ENCODE results near the gene IL1RL2.

IL1RL2 gene

GRCh38 chr2:102285368-102285767 is 98.5 kb downstream of the IL1RL2 start:
- Histone ChIP-seq H2AFZ (ENCODE audit: low read length) (no peak overlapping the region), H3K4me2 (ENCODE audit: low read depth, low read length) (no peak overlapping the region), H3K79me2 (ENCODE audit: low read length) (no peaks in the 10 kb centered on the region), H3K9me3 (replicated peaks; ENCODE audit: insufficient read depth, low read length) (no peaks in the 10 kb centered on the region), H3F3A (ENCODE audit: insufficient read depth, low read length) (no peaks in the 10 kb centered on the region), H4K20me1 (ENCODE audit: insufficient read depth, low read length) (no peaks in the 10 kb centered on the region), H3K9ac (ENCODE audit: low read length) (no peak overlapping the region), H3K27me3 (replicated peaks; ENCODE audit: insufficient read depth, low read length) (no peaks in the 10 kb centered on the region), H3K9me2 (replicated peaks; ENCODE audit: insufficient read depth, low read length) (no peaks in the 10 kb centered on the region), H3K36me3 (replicated peaks; ENCODE audit: insufficient read depth, low read length) (no peaks in the 10 kb centered on the region), H3K4me1 (ENCODE audit: low read length) (no peaks in the 10 kb centered on the region), H3K27ac (ENCODE audit: low read length) (no peak overlapping the region), H3K4me3 (ENCODE audit: low read length) (no peak overlapping the region)
- DNase-seq: no peak
- no peak for TF ChIP-seq EZH2phosphoT487 (IDR thresholded peaks at IDR 0.05; ENCODE audit: low read length)

DNA sequence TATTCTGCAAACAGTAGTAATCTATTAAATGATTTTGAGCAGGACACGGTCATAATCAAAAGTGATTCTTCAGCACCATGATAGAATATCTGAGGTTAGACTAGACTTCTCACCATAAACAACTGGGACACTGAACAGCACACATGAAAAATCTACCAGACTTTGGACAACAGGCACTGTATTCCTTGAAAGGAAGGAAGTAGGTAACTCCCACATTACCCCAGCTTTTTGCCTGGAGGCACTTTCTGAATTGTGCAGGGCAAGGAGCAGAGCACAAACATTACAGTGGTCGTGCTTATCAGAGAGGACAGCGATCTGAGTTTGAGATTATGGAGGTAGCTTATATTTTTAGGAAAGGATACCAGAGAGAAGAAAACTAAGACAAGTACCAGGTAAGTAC is 99.2 kb downstream of the IL1RL2 start:
- Histone ChIP-seq H3K4me1 (ENCODE audit: low read length) (no peaks in the 10 kb centered on the region), H4K20me1 (ENCODE audit: insufficient read depth, low read length) (no peaks in the 10 kb centered on the region), H3K9me2 (replicated peaks; ENCODE audit: insufficient read depth, low read length) (no peaks in the 10 kb centered on the region), H3K4me2 (ENCODE audit: low read depth, low read length) (no peak overlapping the region), H3K27ac (ENCODE audit: low read length) (no peak overlapping the region), H3K9me3 (replicated peaks; ENCODE audit: insufficient read depth, low read length) (no peaks in the 10 kb centered on the region), H3F3A (ENCODE audit: insufficient read depth, low read length) (no peaks in the 10 kb centered on the region), H2AFZ (ENCODE audit: low read length) (no peak overlapping the region), H3K9ac (ENCODE audit: low read length) (no peak overlapping the region), H3K4me3 (ENCODE audit: low read length) (no peak overlapping the region), H3K36me3 (replicated peaks; ENCODE audit: insufficient read depth, low read length) (no peaks in the 10 kb centered on the region), H3K79me2 (ENCODE audit: low read length) (no peaks in the 10 kb centered on the region), H3K27me3 (replicated peaks; ENCODE audit: insufficient read depth, low read length) (no peaks in the 10 kb centered on the region)
- no peak for TF ChIP-seq CTCF (IDR thresholded peaks at IDR 0.05; ENCODE audit: low read length)
- DNase-seq: no peak

DNA sequence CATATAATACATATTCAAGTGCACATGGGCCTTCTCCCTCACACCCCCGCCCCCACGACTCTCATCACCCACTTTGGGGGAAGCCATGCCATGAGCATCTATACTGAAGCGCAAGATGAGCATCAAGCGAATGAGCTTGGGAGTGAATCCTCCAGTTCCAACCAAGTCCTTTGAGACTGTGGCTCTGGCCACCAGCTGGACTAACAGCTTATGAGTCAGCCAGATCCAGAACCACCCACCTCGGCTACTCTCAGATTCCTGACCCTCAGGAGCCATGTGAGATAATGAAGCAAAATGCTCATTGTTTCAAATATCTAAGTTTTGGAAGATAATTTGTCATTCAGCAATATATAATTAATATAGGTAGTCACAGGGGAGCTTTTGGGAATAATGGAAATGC is 102.3 kb downstream of the IL1RL2 start:
- Histone ChIP-seq H3K9ac (ENCODE audit: low read length) (no peak overlapping the region), H3F3A (ENCODE audit: insufficient read depth, low read length) (no peaks in the 10 kb centered on the region), H2AFZ (ENCODE audit: low read length) (no peak overlapping the region), H4K20me1 (ENCODE audit: insufficient read depth, low read length) (no peaks in the 10 kb centered on the region), H3K9me2 (replicated peaks; ENCODE audit: insufficient read depth, low read length) (no peaks in the 10 kb centered on the region), H3K79me2 (ENCODE audit: low read length) (no peaks in the 10 kb centered on the region), H3K27me3 (replicated peaks; ENCODE audit: insufficient read depth, low read length) (no peaks in the 10 kb centered on the region), H3K9me3 (replicated peaks; ENCODE audit: insufficient read depth, low read length) (no peaks in the 10 kb centered on the region), H3K4me2 (ENCODE audit: low read depth, low read length) (no peak overlapping the region), H3K4me3 (ENCODE audit: low read length) (no peak overlapping the region), H3K36me3 (replicated peaks; ENCODE audit: insufficient read depth, low read length) (no peaks in the 10 kb centered on the region), H3K4me1 (ENCODE audit: low read length) (no peaks in the 10 kb centered on the region), H3K27ac (ENCODE audit: low read length) (no peak overlapping the region)
- no peak for TF ChIP-seq EZH2 (optimal IDR thresholded peaks at IDR 0.05; ENCODE audit: low read depth, low read length)
- TF ChIP-seq EZH2phosphoT487 (IDR thresholded peaks at IDR 0.05; ENCODE audit: low read length): no peak
- DNase-seq: no peak
